AG10803 (cell line): ENCODE results near the gene STK24.

ENCODE experiments used
- DNase-seq: peaks from one replicate; pipeline ENCODE4 v3.0.0; 2010; ENCODE audit warnings: low read depth
- H3K4me3 ChIP-seq: 2 replicates; pipeline ENCODE4 v1.5.1; 2011; ENCODE audit warnings: mild to moderate bottlenecking, low read length, control low read depth
- CTCF ChIP-seq: conservative IDR thresholded peaks from 2 replicates; pipeline ENCODE4 v1.5.1; 2011; ENCODE audit warnings: mild to moderate bottlenecking, low read length, control low read depth, inconsistent platforms

STK24 gene

GRCh38 chr13:98504371-98504963, 72.4 kb downstream of the STK24 start:
- TF ChIP-seq CTCF: no peak
- no peak for DNase-seq
- no peak overlapping the region for H3K4me3 ChIP-seq

DNA sequence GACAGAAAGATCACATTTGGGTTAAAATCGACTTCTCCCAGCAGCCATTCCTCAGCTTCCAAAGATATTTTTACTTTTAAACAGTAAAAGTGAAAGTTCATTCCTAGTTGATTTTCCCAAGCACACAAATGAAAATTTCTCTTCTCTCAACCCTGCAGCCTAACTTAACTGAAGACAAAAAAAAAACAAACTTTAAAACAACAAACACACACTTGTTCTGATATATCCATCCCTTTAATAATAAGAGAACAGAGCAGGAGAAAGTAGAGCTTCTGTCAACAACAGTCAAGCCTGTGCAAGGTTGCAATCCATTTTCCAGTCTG, 72.9 kb downstream of the STK24 start:
- no peak for DNase-seq
- no peak for TF ChIP-seq CTCF
- H3K4me3 ChIP-seq: no peak overlapping the region; the same call in 1 of the 2 replicates

DNA sequence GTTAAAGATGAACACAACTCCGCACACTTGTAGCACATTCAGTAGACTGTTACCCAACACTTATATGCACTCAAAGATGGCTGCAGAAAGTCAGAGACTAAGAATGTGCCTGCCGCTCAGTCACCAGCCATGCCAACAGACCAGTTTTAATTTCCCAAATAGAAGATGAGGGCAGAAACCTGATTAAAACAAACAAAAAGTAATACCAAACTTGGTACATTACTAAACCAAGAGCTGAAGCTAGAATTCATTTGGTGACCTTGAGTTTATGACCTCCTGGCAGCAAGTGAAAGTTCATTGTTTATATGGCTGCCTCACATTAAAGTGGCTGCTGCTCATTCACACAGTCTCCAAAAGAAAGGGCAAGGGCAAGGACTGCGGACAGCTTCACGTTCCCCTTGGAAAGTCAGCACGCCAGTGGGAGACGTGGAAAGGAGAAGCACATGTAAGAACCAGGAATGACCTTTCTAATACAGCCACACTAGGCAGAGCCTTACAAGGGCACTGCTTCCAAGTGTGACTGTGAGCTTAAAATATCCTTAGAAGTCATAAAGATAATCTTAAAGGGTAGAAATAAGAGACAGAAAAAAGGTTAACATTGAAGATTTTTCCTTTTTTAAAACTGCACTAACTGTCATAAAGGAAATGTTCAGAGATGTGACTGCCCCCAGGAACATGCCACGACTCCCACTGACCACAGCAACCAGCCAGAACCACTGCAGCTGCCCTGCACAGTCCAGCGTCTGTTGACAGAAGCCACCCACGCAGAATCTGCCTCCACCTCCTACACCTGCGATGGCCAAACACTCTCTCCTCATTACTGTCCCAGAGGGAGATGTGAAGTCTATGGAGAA, 73.5 kb downstream of the STK24 start:
- TF ChIP-seq CTCF: no peak
- no peak for DNase-seq
- H3K4me3 ChIP-seq: no peak overlapping the region; the same call in 1 of the 2 replicates

DNA sequence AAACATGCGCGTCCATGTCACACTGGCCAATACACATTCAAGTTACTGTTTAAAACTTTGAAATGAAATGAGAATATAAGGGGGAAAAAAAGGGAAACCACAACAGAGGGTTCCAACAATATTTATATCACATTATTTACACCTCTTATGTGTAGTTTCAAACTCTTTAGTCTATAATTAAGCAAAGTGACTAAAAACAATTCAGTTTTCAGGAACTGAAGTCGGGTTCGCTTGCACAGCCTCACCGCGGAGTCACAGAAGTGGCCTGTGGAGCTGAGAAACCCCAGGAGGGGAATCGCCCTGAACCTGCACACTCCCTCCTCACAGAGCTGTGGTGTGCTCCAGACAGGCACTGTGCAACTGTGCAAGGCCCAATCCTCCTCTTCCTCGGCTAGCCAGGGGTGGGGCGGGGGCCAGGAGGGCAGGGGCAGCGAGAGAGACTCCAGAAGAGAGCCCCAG, 75.9 kb downstream of the STK24 start:
- DNase-seq: no peak
- no peak for TF ChIP-seq CTCF

DNA sequence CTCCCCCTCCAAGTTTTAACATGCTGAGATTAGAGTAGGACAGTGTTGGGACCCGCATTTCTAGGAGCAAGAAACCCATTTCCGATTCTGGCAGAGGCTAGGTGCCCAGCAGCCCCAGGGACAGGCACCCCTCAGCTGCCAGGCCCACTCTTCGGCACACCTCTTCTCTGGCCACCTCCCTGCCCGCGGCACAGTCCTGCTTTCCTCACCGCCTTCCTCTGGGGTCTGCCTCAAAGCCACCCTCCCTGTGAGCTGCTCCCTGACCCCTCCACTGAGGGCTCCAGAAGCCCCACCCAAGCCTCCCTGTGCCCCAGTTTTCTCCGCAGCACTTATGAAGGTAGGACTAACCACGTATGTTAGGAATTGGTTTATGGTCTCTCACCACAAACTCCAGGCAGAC, 79.9 kb downstream of the STK24 start:
- H3K4me3 ChIP-seq: no peak overlapping the region
- no peak for TF ChIP-seq CTCF
- no peak for DNase-seq

More for the DNA sequence above, 75.9 kb downstream of the STK24 start:
- no peak overlapping the region for H3K4me3 ChIP-seq

DNA sequence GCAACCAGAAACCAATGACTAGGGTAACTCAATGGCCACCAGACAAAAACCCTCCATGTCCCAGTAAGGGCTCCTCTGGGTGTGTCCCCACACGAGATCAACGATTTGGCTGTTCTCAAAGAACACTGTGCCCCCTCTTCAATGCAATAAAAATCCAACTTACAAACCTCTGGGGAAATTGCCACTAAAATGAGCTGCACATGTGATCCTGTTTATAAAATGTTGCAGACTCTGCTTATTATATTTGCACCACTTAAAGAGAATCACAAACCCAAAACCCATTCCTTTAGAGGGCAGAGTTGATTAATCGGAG, 80.5 kb downstream of the STK24 start:
- H3K4me3 ChIP-seq: no peak overlapping the region
- no peak for TF ChIP-seq CTCF
- DNase-seq: no peak
